HG03175 (cell line): ENCODE measurements around the gene PRR23A.
"Not testable (repeated sequence)": the region's sequence is repeated elsewhere in the genome, so short reads cannot be mapped to it uniquely, and the experiment has no call there.

ENCODE experiments used
- ATAC-seq: cut with Tn5 transposase; IDR thresholded peaks from one replicate; pipeline ENCODE4 v1.9.1; 2021; ENCODE audit warnings: mild to moderate bottlenecking, moderate library complexity; ENCODE audit not compliant: unreplicated experiment

PRR23A gene

DNA sequence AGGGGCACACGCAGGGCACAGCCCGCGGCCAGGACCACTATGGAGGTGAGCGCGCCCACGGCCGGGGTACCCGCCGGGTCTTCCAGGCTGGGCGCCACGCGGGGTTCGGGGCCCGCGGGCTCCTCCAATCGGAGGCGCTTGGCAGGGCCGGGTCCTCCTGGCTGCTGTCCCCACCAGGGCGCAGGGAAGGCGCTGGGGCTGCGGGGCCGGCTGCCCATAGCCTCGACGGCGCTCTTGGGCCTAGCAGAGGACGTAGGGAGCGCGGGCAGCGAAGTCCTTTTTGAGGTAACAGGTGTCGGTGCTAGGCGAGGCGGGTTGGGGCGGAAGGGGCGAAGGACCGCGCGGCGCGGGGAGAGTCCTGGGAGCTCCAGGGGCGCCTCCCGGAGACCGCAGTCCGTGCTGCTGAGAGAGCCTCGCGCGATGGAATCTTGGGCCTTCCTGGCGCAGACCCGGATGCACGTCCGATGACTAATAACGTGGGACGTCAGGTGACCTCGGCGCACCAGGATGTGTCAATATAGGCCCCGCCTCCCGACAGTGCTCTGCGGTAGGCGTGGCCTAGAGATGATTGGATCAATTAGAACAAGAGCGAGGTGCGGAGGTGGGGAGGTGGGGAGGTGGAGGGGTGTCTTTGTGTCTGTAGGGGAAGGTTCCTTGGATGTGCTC lies at the start of gene PRR23A:
Gene PRR23A (minus strand): TSS at position 218 of the 666 bp plus-strand sequence. CDS start 0 bp downstream, at position 218.
- ATAC-seq, result no peak

DNA sequence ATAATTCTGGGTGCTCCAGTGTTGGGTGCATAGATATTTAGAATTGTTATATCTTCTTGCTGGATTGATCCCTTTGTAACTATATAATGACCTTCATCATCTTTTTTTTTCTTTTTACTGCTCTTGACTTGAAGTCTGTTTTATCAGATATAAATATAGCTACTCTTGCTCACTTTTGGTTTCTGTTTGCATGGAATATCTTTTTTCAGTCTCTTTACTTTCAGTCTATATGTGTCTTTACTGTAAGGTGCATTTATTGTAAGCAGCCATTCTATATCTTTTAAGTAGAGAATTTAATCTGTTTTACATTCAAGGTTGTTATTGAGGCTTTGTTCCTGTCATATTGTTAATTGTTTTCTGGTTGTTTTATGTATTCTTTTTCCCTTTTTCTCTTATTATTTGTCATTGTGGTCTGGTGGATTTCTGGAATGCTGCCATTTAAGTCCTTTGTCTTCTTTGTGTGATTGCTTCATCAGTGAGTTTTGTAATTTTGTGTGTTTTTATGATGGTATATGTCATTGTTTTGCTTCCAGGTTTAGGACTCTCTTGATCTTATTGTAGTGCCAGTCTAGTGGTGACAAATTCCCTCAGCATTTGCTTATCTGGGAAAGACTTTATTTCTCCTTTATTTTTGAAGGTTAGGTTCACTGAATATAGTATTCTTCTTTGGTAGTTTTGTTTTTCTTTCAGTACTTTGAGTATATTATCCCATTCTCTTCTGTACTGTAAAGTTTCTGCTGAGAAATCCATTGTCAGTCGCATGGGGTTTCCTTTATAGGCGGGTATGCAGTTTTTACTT lies 46.9 kb upstream of the PRR23A start:
- ATAC-seq, result no peak

DNA sequence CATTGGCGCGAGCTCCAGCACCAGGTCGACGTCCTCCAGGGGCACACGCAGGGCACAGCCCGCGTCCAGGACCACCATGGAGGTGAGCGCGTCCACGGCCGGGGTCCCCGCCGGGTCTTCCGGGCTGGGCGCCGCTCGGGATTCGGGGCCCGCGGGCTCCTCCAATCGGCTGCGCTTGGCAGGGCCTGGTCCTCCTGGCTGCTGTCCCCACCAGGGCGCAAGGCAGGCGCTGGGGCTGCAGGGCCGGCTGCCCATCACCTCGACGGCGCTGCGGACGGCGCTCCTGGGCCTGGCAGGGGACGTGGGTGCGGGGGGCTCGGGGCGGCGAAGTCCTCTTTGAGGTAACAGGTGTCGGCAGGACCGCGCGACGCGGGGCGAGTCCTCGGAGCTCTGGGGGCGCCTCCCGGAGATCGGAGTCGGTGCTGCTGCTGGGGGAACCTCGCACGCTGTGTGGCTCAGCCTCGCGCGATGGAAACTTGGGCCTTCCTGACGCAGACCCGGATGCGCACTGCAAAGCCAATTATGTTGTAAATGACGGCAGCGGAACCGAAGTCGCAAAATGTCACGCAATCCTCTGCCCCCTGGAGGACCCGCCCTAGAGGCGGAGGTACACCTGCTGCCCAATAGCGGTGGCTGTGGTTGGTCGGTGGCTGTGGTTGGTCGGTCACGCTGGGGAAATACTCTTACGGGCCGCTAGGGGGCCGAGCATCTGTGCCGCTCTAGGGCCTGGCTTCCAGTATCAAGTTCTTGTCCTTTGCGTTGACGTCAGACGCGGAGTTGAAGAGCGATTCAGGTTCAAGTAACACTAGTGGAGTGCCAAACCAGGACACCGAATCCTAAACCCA lies 38.5 kb upstream of the PRR23A start, which contains the start of gene PRR23C:
Gene PRR23C (minus strand): TSS at position 527 of the 845 bp plus-strand sequence. CDS start 272 bp downstream, at position 255.
- no peak for ATAC-seq

DNA sequence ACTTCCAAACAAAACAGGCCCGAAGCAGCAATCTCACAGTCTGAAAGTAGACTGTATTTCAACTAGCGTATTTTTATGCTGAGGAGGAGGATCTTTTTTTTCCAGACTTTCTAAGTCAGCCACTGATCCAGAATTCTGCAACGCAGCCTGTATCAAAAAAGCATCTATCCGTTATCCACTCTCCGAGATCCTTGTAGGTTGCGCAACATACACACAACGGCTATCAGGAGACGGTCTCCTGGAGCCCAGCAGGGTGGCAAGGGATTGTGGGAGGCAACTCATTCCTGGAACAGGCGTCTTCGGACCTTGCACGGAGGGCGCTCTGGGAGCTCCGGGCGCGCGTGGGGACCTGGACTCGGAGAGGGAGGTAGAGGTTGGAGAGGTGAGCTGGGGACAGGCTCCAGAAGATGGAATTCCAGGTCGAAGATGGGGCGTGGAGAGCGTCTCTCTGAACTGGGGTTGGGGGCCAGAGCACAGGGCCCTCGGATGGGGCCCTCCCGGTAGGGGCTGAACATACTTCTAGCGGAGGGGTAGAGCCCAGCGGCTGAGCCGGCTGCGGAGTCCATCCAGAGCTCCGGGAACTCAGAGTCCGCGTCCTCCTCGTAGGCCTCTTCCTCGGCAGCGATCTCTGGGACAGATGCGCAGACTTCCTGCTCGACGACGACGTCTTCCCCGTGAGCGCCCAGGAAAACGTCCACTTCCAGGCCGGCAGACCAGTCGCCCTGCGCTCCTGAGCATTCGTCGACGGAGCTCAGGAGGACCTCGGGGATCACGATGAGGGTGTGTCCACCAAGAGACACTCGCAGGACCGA lies 37.7 kb upstream of the PRR23A start:
- ATAC-seq, result no peak

DNA sequence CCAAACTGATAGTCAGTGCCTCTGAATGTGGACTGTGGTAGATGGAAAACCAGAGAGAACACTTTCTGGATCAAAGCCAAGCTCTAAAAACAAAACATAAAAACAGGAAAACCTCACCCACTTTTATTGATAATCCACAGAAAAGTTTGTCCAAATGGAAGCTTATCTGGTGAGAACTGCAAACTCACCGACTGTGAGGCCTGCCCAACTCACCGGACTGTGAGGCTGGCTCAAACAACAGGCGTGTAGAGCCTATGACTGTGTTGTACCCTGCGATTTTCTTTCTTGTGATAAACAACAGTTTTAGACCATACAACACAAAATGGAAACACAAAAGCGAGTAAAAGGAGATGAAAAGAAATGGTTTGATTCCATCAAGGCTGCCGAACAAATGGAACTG lies 31.4 kb upstream of the PRR23A start:
- ATAC-seq, result no peak

DNA sequence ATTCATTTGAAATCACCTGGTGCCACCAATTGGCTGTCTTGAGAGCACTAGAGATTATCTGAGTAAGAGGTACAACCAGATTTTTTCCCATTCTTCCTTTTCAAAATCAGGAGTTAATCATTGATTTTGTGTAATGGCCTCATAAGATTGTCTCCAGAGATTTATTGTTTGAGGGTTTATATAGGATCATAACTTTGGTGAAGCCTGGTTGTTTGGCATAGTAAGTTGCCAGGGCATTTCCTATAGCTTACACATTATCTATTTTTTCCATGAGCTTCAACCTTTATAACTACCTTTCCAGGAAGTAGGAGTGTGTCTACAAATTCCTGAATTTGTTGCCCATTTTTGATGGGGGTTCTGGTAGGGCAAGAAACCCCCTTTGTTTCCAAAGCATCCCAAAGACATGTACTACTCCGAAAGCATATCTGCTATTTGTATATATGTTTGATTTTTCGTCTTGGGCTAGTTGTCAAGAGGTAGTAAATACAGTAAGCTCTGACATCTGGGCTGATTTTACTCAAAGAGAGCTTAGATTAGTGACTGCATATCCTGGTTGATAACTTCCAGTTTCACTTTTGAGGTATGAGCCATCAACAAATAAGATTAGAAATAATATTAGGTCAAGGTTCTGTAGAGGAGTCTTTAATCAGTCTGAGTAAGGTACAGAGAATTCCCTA lies 26.4 kb upstream of the PRR23A start:
- ATAC-seq, result no peak

DNA sequence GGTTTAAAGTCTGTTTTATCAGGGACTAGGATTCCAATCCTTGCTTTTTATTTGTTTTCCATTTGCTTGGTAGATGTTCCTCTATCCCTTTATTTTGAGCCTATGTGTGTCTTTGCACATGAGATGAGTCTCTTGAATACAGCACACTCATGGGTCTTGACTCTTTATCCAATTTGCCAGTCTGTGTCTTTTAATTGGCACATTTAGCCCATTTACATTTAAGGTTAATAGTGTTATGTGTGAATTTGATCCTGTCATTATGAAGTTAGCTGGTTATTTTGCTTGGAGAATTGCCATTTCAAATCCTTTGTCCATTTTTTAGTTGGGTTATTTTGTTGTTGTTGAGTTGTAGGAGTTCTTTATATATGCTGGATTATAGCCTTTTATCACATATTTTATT lies 24.5 kb upstream of the PRR23A start:
- not testable (repeated sequence) for ATAC-seq

DNA sequence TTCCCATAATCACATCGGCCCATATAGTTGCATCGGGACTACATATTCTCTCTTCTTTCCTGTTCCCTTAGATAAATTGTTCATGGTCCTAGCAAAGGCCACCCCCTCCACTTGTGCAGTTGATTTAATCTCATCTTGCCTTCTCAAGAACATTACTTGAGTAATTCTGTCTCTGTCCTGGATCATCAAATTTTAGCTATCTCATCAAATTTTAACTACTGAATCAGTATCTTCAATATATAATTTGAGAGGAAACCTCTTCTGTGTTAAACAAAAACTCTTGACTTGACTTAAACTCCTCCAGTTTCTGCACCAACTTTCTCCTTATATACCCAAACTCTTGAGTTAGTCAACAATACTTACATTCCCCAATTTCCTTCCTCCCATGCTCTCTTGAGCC lies 18.9 kb upstream of the PRR23A start:
- no peak for ATAC-seq

DNA sequence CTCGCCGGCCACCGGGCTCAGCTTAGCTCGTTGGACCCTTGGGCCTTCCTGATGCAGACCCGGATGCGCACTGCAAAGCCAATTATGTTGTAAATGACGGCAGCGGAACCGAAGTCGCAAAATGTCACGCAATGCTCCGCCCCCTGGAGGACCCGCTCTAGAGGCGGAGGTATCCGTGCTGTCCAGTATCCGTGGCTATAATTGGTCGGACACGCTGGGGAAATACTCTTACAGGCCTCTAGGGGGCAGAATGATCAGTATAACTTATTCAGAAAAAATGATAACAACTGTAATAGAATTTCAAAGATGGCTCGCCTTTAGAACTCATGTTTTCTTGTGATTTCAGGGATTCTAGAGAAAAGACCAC lies 14.8 kb upstream of the PRR23A start, which contains the start of gene PRR23B:
Gene PRR23B (minus strand): TSS at position 59 of the 367 bp plus-strand sequence. CDS start 265 bp downstream, outside the sequence.
- ATAC-seq, result no peak

DNA sequence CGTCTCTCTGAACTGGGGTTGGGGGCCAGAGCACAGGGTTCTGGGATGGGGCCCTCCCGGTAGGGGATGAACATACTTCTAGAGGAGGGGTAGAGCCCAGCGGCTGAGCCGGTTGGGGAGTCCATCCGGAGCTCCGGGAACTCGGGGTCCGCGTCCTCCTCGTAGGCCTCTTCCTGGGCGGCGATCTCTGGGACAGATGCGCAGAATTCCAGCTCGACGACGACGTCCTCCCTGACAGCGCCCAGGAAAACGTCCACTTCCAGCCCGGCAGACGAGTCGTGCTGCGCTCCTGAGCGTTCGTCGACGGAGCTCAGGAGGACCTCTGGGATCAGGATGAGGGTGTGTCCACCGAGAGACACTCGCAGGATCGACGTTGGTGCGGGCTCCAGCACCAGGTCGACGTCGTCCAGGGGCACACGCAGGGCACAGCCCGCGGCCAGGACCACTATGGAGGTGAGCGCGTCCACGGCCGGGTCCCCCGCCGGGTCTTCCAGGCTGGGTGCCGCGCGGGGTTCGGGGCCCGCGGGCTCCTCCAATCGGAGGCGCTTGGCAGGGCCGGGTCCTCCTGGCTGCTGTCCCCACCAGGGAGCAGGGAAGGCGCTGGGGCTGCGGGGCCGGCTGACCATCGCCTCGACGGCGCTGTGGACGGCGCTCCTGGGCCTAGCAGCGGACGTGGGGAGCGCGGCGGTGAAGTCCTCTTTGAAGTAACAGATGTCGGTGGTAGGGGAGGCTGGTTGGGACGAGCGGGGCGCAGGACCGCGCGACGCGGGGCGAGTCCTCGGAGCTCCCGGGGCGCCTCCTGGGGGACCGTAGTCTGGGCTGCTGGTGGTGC lies 14.2 kb upstream of the PRR23A start:
- ATAC-seq, result no peak

DNA sequence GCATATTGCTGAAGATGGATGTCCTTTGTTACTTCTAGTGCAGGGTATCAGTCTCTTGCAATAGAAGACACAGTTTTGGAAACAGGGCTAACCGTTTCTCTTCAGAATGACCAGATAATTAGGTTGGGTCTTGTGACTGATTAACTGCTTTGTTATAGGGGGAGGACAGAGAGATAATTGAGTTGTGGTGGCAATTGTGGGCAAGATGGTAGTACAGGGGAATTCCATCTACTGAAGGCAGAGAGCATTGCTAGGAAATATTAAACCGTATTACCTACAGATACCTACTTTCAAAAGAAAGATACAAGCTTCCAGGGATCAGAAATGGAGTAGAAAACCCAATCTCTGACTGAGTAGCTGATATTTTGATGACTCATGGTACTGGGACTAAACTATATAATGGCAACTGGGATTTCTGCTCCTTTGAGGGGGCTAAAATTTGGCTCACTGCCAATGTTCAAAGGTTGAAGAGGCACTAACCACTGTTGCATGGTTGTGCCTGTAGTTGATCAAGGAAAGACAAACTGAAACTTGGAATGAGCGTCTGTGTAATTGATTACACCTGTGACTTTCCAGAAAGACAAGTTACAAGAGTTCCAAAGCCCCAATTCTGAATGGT lies 10.5 kb upstream of the PRR23A start:
- ATAC-seq, result no peak

DNA sequence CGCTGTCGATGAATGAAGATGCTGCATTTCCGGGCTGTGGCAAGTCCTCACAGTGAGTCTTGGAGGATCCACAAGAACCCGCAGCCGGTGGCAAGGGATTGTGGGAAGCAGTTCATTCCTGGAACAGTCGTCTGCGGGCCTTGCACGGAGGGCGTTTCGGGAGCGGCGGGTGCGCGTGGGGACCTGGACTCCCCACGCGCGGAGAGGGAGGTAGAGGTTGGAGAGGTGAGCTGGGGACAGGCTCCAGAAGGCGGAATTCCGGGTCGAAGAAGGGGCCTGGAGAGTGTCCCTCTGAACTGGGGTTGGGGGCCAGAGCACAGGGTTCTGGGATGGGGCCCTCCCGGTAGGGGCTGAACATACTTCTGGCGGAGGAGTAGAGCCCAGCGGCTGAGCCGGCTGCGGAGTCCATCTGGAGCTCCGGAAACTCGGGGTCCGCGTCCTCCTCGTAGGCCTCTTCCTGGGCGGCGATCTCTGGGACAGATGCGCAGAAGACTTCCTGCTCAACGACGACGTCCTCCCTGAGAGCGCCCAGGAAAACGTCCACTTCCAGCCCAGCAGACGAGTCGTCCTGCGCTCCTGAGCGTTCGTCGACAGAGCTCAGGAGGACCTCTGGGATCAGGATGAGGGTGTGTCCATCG lies 593 bp downstream of the PRR23A start:
- ATAC-seq, result no peak

DNA sequence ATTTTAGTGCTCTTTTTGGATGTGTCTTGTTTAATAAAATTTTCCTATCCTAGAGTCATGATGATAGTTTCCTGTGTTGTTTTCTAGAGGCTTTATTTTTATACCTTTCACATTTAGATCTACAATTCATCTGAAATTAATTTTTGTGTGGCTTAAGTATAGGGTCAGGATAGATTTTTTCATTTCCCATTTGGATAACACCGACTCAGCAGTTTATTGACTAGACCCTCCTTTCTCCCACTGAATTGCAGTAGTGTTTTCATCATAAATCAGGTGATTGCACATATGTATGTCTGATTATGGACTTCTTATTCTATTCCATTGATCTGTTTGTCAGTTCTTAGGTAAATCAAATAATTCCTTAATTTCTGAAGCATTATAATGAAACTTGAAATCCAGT lies 10.4 kb downstream of the PRR23A start:
- no peak for ATAC-seq

DNA sequence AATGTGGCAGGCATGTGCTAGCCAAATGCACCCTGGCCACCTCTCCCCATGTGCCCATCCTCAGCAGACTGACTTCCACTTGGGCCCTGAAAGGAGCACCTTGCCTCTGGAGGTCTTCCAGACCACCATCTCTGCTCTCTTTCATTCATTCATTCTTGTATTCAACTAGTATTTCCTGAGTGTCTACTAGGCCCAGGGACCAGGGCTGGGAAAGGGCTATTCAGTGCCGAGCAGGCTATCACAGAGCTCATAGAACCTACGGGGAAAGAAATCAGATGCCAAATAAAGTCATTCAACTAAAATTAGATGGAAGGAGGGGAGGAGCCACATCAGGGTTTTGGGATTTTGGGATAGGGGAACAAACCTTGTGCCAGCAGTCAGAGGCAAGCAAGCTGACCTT lies 18.9 kb downstream of the PRR23A start:
- ATAC-seq, result no peak

DNA sequence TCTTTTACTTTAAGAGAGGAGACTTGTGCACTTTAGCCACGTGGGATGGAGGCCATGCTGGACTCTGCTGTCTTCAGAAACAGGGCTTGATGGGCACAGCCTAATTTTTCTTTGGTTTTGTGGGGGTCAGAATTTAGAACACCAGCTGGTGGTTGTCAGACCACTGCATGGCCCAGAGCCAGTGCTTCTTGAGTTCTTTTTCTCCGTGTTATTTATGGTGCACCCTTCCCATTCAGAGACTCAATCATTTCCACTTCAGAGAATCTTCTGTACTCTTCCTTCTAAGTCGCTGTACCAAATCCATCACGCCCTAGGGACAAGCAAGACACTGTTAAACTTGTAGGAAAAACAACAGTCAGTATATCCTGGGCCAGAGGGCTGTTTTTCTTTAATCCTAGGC lies 20.1 kb downstream of the PRR23A start:
- ATAC-seq, result no peak

DNA sequence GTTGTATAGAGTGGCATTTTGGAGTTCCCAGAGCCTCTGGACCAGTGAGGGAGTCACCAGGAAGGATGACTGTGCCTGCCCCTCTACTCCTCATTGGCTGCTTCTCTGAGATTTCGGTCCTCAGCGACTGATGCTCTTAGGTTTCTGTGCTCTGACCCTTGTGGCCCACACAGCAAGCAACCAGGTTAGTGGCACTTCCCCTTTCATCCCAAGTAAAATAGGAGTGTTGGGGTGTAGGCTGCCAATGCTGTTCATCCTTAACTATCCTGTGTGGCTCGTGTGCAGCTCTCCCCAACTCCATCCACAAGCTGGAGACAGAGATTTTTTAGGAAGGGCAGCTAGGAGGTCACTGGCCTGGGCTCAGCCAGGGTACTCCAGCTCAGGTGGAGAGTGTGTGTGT lies 21.3 kb downstream of the PRR23A start:
- no peak for ATAC-seq

DNA sequence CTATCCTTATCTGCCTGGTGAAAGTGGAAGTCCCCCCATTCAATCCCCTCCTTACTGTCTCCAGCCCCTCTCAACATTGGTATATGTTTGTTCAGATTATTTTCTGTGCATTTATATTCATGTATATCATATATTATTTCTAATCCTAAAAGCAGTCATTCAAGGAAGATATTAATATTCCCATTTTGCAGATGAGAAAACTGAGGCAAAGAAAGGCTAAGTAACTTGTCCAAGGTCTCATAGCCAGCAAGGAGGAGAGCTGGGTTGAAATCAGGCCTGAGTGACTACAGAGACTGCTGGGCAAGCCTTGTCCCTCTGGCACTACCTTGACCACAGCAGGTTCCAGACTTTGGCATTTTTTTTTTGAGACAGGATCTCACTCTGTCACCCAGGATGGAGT lies 30.0 kb downstream of the PRR23A start:
- ATAC-seq, result no peak

DNA sequence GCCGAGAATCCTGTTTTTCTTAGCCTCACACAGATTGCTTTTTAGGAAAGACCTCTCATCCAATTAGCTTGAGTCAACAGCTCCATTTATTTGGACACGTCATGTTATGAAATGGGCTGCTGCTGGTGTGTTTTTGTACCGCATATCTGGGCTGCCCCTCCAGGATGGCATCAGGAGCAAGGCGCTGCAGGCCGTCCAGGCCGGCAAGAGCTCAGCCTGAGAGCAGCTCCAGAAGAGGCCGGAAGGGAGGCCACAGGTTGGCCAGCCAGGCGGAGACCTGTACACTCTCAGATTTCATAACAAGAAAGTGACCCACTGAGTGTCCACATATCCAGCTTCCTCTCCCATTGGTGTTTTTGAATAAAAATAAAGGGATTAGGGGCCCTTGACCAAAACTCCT lies 30.7 kb downstream of the PRR23A start:
- no peak for ATAC-seq
